Mesothelial cell of epicardium (in vitro differentiated cells): ENCODE measurements around the gene COX14. TPM values are rescaled to one million over a fixed set of nuclear protein-coding genes. Genes with fewer than 3 reads are reported as not detected.

Experiments
- DNase-seq, 2 experiments: peaks; one replicate each; pipeline ENCODE4 v3.0.0; 2021; ENCODE audit warnings: low spot score in 2 of 2; ENCODE audit not compliant: unreplicated experiment in 2 of 2
- H3K27ac Mint-ChIP-seq: 2 replicates; pipeline ENCODE4 v1.8.0; 2021; ENCODE audit warnings: mixed read lengths
- H3K27me3 Mint-ChIP-seq: 2 replicates; pipeline ENCODE4 v1.8.0; 2021; ENCODE audit warnings: low read depth, mixed read lengths
- H3K36me3 Mint-ChIP-seq: 2 replicates; pipeline ENCODE4 v1.8.0; 2021; ENCODE audit warnings: mixed read lengths
- H3K4me1 Mint-ChIP-seq: 2 replicates; pipeline ENCODE4 v1.8.0; 2021; ENCODE audit warnings: mixed read lengths
- H3K4me3 Mint-ChIP-seq: 2 replicates; pipeline ENCODE4 v1.8.0; 2021; ENCODE audit warnings: mild to moderate bottlenecking, moderate library complexity, mixed read lengths
- H3K9me3 Mint-ChIP-seq: 2 replicates; pipeline ENCODE4 v1.8.0; 2021; ENCODE audit warnings: mixed read lengths
- CTCF ChIP-seq: fragments of 200-600 bp; sonication (generic); IDR thresholded peaks from one replicate; pipeline ENCODE4 v1.5.0; 2021; ENCODE audit warnings: antibody characterized with exemption; ENCODE audit not compliant: unreplicated experiment
- total RNA-seq: library from RNA; stranded (reverse); gene quantifications from 3 replicates; pipeline ENCODE4 v1.2.1, GENCODE V29; 2021

Gene COX14
- total RNA-seq, 1 donor from 2014 or later: 25.0 TPM

GRCh38 chr12:50069539-50069938 is 42.5 kb upstream of the COX14 start:
- Mint-ChIP-seq H3K27me3 (peaks cover 2% of the 10 kb centered on the region), H3K9me3 (no peaks in the 10 kb centered on the region), H3K4me3 (no peak overlapping the region), H3K36me3 (no peaks in the 10 kb centered on the region), H3K27ac (no peak overlapping the region), H3K4me1 (peaks cover 7% of the 10 kb centered on the region)
- no peak for TF ChIP-seq CTCF
- DNase-seq: no peak

GRCh38 chr12:50070314-50071060 is 41.5 kb upstream of the COX14 start:
- peak; percentile 82 for TF ChIP-seq CTCF
- no peak overlapping the region for H3K4me3 Mint-ChIP-seq
- H3K27ac Mint-ChIP-seq: no peak overlapping the region
- no peaks in the 10 kb centered on the region for H3K9me3 Mint-ChIP-seq
- H3K36me3 Mint-ChIP-seq: no peaks in the 10 kb centered on the region
- H3K27me3 Mint-ChIP-seq: no peaks in the 10 kb centered on the region
- peak; percentile 71 to 87 for DNase-seq
- peaks cover 9% of the 10 kb centered on the region for H3K4me1 Mint-ChIP-seq

- H3K4me1 Mint-ChIP-seq: peaks cover 9% of the 10 kb centered on the region
- no peaks in the 10 kb centered on the region for H3K9me3 Mint-ChIP-seq
- H3K4me3 Mint-ChIP-seq: no peak overlapping the region
- no peaks in the 10 kb centered on the region for H3K27me3 Mint-ChIP-seq
- no peaks in the 10 kb centered on the region for H3K36me3 Mint-ChIP-seq
- no peak overlapping the region for H3K27ac Mint-ChIP-seq
- no peak for DNase-seq
- no peak for TF ChIP-seq CTCF
These were observed 39.7 kb upstream of the COX14 start for GRCh38 chr12:50072198-50072907.

- Mint-ChIP-seq H3K36me3 (no peaks in the 10 kb centered on the region), H3K27me3 (no peaks in the 10 kb centered on the region), H3K9me3 (no peaks in the 10 kb centered on the region), H3K4me1 (peaks cover 11% of the 10 kb centered on the region), H3K4me3 (no peak overlapping the region), H3K27ac (no peak overlapping the region)
- DNase-seq: no peak
- TF ChIP-seq CTCF: no peak
These were observed 38.8 kb upstream of the COX14 start for GRCh38 chr12:50073206-50073605.

- Mint-ChIP-seq H3K36me3 (no peaks in the 10 kb centered on the region), H3K27me3 (no peaks in the 10 kb centered on the region), H3K9me3 (no peaks in the 10 kb centered on the region), H3K4me3 (no peak overlapping the region), H3K27ac (no peak overlapping the region), H3K4me1 (peaks cover 11% of the 10 kb centered on the region)
- TF ChIP-seq CTCF: no peak
- DNase-seq: no peak
These were observed 38.3 kb upstream of the COX14 start for GRCh38 chr12:50073712-50074111.
